ENCODE measurements around the gene NUP214. TPM values are rescaled to one million over a fixed set of nuclear protein-coding genes. Genes with fewer than 3 reads are reported as not detected.

NUP214 gene
- total RNA-seq, 1 donor from 2014 or later, result 70.2 TPM

GRCh38 chr9:131096269-131097125 is 28.9 kb upstream of the NUP214 start, which contains the start of gene AIF1L:
TSS of gene AIF1L (plus strand) at chr9:131096531. CDS start at chr9:131096630, 99 bp downstream.
- Histone ChIP-seq H3K27ac (peak within 1 kb of the TSS; percentile 63), H3K27me3 (no peaks in the 10 kb centered on the region), H3K36me3 (no peaks in the 10 kb centered on the region), H3K4me3 (peak within 1 kb of the TSS; percentile 50 to 62), H3K9me3 (no peaks in the 10 kb centered on the region), H3K4me1 (peaks cover 27% of the 10 kb centered on the region)
- DNase-seq (ENCODE audit: extremely low spot score in 2 of 2), result no peak
- TF ChIP-seq CTCF (IDR thresholded peaks at IDR 0.05) (no peak), POLR2AphosphoS5 (IDR thresholded peaks at IDR 0.05; ENCODE audit: insufficient read depth in 1 of 2, low read depth in 1 of 2) (peak in 1 of 2 donors; percentile 12)
- intact Hi-C loops (cut with DNase I), result no loop called here

- no peaks in the 10 kb centered on the region for H3K27me3 ChIP-seq
- peaks cover 27% of the 10 kb centered on the region for H3K4me1 ChIP-seq
- H3K4me3 ChIP-seq, result peak overlapping the region; percentile 50 to 62
- TF ChIP-seq POLR2A (IDR thresholded peaks at IDR 0.05) (no peak), POLR2AphosphoS5 (IDR thresholded peaks at IDR 0.05; ENCODE audit: insufficient read depth in 1 of 2, low read depth in 1 of 2) (no peak), CTCF (IDR thresholded peaks at IDR 0.05) (no peak)
- intact Hi-C loops (cut with DNase I), result no loop called here
- no peaks in the 10 kb centered on the region for H3K36me3 ChIP-seq
- H3K9me3 ChIP-seq, result no peaks in the 10 kb centered on the region
- no peak for DNase-seq (ENCODE audit: extremely low spot score in 2 of 2)
- peak overlapping the region; percentile 63 for H3K27ac ChIP-seq
Observed at GRCh38 chr9:131097126-131097947, 28.0 kb upstream of the NUP214 start.

- H3K9me3 ChIP-seq, result no peaks in the 10 kb centered on the region
- intact Hi-C loops (cut with DNase I), result no loop called here
- H3K36me3 ChIP-seq, result no peaks in the 10 kb centered on the region
- peak overlapping the region in 1 of 2 donors; percentile 62 for H3K4me3 ChIP-seq
- TF ChIP-seq CTCF (IDR thresholded peaks at IDR 0.05) (no peak), POLR2A (IDR thresholded peaks at IDR 0.05) (no peak), POLR2AphosphoS5 (IDR thresholded peaks at IDR 0.05; ENCODE audit: insufficient read depth in 1 of 2, low read depth in 1 of 2) (no peak)
- no peak overlapping the region for H3K27ac ChIP-seq
- DNase-seq (ENCODE audit: extremely low spot score in 2 of 2), result no peak
- peaks cover 27% of the 10 kb centered on the region for H3K4me1 ChIP-seq
- H3K27me3 ChIP-seq, result no peaks in the 10 kb centered on the region
Observed at GRCh38 chr9:131097948-131098278, 27.5 kb upstream of the NUP214 start.

GRCh38 chr9:131098391-131099101 is 26.8 kb upstream of the NUP214 start:
- Histone ChIP-seq H3K27me3 (no peaks in the 10 kb centered on the region), H3K9me3 (no peaks in the 10 kb centered on the region), H3K36me3 (no peaks in the 10 kb centered on the region), H3K4me1 (peaks cover 27% of the 10 kb centered on the region), H3K27ac (no peak overlapping the region), H3K4me3 (peak overlapping the region in 1 of 2 donors; percentile 62)
- TF ChIP-seq CTCF (IDR thresholded peaks at IDR 0.05) (no peak), POLR2A (IDR thresholded peaks at IDR 0.05) (no peak), POLR2AphosphoS5 (IDR thresholded peaks at IDR 0.05; ENCODE audit: insufficient read depth in 1 of 2, low read depth in 1 of 2) (no peak)
- DNase-seq (ENCODE audit: extremely low spot score in 2 of 2), result no peak
- intact Hi-C loops (cut with DNase I), result no loop called here

Measured in vagina (tissue), 2 donors.